NOMO-1 treated with dmso at 0.1 percent for 144 hours (cell line): ENCODE measurements around the gene TP73.

Source experiments
- DNase-seq: peaks from one replicate; lab custom pipeline; 2025; ENCODE audit not compliant: unreplicated experiment; lab: John Stamatoyannopoulos, UW

The TP73 gene

DNA sequence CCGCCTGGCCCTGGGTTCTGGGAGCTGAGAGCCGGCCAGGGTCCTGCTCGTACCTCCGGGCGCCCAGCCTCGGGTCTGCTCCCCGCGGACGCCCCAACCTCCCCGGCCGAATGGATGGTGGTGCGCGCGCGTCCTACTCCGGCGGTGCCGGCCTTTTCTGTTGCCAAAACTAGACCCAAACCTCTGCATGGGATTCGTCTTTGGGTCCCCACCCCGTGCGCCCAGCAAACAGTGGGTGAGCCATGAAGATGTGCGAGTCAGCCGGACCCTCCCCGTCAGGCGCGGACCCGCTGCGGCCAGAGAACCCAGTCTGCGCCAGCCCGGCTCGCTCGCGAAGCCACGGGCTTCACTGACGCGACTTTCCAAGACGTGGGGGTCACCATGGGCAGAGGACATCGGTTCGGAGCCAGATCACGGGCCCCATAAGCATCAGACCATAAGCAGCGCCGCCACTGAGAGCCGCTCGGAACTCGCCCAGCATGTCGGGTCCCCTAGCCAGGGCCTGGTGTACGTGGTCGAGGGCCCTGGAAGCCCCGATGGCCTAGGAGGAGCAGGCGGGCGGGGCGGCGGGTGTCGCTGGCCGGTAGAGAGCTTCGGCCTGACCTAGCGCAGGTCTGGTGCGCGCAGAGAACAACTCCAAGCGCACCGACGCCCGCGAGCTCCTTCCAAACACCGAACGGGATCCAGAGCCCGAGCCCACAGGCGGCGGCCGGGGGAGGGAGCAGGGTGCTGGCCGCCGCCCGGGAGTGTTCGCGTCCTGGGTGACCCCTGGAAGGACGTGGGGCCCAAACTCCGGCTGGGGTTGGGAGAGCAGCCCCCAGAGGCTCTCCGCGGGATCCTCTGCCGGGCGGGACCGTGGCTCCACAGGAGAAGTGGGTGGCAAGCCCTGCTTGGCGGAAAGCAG lies 1.0 kb upstream of the TP73 start:
- no peak for DNase-seq

DNA sequence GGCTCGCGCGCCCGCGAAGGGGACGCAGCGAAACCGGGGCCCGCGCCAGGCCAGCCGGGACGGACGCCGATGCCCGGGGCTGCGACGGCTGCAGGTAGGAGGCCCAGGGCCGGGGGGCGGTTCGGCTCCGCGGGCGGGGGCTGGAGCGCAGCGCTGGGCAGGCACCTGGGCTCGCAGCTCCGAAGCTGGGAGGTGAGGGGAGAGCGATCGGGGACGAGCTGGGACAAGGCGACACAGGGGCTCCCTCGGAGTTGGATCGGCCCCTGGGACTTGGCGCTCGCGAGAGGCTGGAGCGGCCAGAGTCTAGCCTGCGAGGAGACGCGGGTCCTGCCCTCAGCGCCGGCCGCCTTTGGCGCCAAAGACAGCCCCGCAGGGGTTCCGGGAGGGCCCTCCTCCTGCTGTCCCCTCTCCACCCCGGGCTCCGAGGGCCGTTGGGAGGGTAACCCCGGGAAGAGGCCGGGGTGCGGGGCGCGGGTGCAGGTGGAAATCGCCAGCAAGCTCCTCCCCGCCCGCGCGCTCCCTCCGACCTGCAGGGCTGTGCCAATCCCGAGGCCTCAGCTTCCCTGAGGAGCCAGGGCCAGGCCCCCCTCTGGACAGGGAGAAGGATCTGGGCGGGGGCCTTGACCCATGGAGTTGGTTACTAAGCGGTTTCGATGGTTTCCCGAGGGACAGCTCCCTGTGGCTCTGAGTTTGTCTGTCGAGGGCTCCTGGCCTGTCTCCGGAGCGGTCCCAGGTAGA lies 401 bp downstream of the TP73 start:
- no peak for DNase-seq

DNA sequence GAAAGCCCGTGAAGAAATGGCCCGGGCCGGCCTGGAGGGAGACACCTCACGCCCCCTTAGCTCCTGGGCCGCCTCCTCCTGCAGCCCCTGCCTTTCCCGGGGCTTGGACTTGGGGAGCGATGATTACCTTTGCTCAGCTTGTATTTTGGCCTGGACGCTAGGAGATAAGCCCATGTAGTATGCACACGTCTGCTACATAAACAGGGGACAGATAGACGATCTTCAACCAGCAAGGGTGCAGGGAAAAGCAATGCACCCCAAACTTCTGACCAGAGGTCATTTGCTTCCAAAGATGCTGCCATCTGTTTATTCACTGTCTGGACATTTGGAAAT lies 936 bp downstream of the TP73 start:
- no peak for DNase-seq

DNA sequence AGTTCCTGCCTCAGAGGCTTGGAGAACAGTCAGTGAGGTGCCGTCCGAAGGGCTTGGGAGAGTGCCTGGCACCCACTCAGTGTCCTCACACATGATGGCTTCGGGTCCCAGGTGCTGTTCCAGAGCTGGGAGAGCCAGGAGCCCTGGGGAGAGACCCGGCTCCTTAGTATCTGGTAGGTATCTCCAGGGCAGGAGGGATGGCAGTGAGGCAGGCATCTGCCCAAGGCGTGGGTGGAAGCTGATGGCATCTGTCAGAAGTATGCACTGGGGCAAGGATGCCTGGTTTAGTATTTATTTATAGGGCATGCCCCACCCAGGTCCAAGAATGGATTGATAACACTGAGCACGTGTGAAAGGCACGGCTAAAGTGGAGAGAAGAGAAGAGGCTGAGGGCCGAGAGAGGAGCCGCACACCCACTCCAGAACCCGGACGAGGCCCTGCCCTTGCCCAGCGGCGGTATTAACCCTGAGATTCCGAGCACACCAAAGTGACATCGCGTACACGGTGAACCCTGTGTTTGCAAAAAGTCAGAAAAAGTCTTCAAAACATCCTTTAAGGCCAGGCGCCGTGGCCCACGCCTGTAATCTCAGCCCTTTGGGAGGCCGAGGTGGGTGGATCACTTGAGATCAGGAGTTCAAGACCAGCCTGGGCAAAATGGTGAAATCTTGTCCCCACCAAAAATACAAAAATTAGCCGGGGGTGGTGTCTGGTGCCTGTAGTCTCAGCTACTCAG lies 2.4 kb downstream of the TP73 start:
- no peak for DNase-seq

DNA sequence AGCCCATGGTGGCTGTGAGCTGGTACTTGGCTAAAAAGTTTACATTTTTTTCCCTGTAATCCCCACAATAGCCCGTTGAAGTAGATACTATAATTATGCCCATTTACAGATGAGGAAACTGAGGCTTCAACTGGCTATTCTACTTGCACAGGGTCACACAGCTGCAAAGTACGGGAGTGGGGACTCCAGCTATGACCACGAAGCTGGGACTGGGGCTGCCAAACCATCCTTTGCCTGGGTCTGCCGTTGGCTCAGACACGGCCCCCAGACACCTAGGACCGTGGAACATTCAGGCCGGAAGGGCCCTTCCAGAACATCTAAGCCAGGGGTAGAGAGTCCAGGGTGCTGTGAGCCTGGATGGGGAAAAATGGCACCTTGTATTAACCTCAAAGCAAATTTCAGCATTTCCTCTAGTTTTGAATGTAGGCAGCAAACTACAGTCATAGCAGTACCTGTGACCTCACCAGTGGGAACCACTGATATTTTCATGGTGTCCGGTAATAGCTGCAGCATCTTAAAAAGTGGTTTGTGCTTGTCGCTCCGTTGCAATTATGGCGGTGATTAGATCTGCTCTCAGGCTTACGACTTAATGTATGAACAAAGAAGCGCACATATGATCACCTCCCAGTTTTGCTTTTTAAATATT lies 4.3 kb downstream of the TP73 start:
- no peak for DNase-seq

DNA sequence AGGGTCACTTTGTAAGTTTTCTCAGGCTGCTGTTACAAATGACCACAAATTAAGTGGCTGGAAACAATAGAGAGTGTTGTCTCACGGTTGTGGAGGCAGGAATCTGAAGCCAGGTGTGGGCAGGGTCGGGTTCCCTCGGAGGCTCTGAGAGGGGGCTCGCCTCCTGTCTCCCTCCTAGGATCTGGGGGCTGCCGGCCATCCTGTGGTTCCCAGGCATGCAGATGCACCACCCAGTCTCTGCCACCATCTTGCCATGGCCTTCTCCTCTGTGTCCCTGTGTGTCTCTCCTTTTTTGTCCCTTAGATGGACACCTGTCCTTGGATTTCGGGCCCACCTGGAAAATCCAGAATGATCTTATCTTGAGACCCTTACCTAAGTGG lies 4.8 kb downstream of the TP73 start:
- no peak for DNase-seq

DNA sequence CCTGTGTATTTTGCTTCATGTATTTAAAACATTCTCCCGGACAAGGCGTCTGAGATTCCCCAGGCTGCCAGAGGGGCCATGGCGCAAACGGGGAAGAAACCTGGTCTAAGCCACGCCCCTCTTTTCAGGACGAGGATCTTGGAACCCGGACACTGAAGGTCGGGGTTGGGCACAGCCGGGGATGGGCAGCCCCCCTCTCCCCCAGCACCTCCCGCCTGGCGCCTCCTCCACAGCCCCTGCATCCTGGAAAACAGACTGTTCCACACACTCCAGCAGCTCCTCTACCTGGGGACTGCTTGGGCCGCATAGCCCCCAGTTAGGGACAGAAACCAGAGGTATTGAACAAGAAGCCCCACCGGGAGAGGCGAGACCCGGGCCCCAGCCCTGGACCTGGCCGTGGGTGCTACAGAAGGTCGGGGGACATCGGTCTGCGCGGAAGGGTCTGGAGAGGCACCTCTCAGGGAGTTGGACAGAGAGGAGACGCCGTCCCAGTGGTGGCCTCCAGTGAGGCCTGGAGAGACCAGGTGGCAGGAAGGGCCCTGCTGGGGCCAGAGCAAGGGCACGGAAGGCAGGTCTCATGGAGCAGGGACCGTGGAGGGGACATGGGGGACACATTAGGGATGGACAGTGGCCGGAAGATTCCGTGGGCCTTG lies 5.4 kb downstream of the TP73 start:
- no peak for DNase-seq

DNA sequence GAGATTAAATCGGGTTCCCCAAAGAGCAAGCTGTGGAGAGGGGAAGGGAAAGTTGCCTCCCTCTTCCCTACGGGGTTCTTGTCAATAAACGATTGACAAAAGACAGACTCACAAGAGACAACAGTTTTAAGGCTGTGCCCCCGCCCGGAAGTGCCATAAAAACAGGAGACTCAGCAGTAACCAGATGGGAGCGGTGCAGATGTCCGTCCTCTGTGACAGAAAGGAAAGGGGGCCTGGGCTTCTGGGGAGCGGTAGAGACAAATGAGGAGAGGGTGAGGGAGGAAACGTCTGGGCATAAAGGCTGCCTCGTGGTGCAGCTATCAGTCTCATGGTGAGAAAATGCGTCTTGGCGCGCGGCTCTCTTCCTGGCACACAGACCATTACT lies 5.9 kb downstream of the TP73 start:
- no peak for DNase-seq

DNA sequence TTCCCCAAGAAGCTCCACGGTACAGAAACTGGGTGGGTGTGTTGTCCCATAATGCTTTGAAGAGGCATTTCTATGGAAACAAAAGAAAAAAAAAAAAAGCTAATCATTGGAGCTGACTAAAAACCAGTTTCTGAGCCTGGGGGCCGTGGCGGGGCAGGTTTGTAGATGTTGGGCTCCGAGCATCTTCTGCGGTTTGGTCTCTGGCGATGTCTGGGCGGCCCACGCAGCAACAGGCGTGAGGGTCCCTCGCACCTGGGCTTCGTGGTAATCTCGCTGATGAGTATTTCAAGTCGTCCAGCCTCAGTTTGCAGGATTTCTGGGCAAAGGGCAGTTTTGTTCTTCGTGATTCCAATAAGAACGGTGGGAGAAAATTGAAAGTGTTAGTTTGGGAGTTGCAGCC lies 6.8 kb downstream of the TP73 start:
- no peak for DNase-seq

DNA sequence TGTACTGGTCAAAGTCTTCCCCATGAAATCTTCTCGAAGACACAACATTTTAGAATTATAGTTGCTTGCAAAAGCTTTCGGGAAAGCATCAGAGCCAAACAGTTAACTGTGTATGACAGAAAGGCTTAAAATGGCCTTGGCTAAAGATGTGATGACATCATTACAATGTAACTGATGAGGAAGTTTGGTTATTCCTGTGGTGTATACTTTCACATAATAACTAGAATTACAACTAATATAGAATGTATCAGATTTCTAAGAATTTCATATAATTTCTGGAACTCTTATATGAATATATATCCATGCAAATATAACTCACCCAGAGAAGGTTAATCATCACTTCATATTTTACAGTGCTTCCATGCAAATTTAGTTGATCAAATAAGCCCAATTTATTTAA lies 8.4 kb downstream of the TP73 start:
- no peak for DNase-seq

DNA sequence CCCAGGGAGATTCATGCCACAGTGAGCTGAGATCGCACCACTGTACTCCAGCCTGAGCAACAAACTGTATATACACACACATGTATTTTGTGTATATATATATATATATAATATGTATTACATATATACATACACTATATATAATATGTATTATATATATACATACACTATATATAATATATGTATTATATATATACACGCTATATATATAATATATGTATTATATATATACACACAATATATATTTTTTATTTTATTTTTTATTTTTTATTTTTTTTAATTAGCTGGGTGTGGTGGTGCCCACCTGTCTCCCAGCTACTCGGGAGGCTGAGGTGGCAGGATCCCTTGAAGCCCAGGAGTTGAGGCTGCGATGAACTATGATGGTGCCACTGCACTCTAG lies 9.3 kb downstream of the TP73 start:
- no peak for DNase-seq

DNA sequence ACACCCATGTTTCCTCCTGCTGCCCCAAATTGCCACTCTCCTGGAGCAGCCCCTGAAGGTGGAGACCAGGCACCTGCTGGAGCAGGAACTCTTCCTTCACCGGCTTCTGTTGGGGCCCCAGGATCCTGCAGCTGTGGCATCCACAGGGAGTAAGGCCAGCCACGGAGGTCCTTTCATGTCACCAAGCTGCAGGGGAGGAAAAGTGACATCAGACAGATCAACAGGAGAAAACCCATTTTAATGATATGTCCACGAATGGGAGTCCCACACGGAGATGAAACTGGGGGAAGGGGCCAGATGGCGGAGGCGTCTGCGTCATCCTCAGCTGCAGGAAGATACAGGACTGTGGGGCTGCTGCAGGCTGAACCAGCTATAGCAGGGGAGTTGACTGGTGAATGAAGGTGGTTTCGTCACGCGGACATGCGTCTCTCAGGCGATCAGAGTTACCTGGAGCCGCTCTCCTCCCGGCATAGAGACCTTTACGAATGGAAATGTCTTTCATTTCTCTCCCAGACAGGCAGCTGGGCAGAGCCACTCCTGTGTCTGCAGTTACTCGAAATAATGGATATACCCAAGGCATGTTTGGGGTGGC lies 9.9 kb downstream of the TP73 start:
- no peak for DNase-seq

DNA sequence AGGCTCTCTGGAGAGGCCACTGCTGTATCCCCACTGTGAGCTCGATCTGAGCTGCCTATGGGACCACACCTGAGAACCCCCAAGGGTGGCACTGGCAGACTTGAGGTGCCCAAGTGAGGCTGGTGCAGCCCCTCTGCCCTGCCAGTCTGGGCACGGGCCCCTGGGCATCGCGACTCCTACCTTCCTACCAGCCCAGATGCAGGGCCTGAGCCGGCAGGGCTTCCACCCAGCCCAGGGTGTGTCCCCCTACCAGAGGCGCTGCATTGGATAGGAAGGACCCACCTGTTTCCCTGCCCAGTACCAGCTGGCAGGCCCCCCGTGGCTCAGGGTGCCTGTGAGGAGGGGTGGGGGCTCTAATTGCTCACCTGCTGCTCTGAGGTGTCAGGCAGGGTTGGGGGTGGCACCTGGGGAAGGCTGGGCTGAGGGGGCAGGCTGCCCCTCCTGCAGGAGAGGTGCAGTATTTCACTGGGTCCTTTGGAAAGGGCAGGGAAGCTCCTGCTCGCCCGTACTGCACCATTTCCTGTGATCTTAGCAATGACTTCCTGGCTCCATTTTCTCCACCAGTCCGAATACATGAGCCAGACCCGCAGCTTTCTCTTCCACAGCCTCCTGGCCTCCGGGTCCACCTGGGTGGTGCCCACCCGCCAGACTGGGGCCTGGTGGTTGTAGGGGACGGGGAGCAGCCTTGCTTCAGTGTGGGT lies 11.8 kb downstream of the TP73 start:
- DNase-seq: no peak

DNA sequence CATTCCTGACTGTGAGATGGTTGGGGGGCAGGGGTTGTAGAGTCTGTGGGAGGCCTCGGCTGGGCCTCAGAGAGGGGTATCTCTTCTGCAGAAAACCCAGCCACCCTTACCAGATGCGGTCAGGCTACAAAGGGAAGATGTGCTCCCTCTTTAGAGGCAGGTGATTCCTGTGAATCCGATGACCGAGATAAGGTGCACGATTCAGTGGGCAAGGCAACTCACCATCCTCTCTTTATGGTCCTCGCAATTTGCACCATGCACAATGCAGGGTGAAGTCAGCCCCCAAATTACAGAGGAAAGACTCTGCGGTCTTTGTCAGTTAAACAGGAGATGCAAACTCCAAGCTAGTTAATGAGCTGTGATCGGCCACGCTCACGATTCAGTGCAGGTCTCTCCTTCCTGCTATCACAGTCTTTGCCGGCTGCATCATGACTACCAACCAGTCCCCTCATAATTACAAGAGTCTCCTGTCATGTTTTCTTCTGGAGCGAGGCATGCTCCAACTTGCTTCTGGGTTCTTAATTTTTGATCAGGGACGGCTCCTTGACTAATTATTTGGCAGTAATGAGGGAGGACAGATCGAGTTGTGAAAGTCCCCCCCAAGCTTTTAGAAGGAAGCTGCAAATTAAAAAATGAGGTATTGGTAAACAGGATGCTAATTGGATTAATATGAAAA lies 12.5 kb downstream of the TP73 start:
- DNase-seq: no peak

DNA sequence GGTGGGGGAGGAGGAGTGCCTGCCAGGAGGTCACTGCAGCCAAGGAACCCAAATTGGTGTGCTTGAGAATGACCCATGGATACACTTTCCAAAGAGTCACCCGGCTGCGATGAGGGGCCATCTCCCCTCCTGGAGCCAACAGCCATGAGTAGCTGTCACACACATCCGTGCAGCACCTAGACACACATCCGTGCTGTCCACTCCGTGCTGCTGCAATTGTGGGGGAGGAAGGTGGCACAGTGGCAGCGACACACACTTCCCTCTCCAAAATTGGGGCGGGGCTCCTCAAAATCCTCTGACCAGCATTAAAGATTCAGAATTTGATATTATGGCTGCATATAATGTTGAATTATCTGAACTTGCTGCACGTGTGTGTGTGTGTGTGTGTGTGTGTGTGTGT lies 15.8 kb downstream of the TP73 start:
- no peak for DNase-seq

DNA sequence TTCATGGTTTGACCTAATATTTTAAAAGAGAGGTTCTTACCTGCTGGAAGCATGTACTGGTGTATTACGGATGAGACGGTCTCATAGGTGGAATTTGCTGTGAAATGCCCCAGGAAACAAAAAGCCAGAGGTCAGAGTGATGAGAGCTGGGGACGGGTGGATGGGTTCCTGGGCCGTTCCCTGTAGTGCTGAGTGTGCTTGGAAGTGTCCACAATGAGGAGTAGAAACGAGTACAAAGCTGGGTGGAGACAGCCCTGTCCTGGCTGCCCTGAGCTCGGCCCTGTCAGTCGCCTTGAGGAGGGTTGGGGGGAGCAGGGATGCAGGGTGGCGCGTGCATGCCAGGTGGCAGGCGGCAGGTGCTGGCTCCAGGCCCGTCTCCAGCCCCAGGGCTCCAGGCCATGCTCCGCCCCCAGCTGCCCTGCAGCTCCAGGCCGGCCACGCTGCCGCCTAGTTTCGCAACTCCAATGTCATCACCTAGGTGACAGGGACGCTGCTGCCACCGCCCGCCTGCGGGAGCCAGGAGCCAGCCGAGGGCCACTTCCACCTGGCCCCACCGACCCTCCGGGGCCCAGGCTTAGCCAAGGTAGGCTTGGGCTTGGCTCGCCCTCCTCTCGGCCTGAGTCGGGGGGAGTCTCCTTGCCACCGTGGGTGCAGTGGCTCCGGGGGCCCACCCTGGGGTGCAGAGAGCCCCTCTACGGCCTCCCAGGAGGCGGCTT lies 16.4 kb downstream of the TP73 start:
- peak; percentile 79 for DNase-seq

DNA sequence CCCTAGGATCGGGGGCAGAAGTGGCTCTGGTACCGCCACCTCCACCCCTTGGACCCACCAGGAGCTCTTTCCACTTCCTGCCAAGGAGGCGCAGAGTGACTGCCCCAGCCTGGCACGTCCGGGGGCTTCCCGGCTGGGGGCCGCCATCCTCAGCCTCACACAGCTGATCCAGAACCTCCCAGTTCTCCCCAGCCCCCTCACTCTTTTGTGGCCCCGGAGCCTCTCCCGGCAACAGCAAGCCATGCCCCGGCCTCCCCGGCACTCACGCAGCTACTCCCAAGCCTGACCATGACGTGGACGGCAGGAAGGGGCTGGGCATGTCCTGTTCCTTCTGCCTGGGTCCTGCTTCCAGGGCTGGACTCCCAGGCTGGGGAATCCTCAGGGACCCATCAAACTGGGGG lies 17.1 kb downstream of the TP73 start:
- no peak for DNase-seq

DNA sequence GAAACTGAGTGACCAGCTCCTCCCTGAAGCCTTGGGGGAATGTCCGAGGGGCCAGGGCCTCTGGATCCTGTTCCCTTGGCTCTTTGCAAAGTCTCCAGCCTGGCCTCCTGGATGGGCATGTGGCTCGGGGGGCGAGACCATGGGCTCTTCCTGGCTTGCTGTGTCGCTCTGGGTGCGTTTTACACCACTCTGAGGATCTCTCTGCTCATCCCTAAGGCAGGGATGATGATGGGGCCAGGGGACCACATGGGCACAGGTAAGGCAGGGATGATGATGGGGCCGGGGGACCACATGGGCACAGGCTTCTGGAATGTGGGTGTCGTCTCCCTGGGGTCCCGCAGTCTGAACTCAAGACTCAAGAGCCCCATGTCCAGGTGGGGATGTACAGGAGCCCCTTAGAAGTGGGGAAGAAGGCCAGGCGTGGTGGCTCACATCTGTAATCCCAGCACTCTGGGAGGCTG lies 17.7 kb downstream of the TP73 start:
- no peak for DNase-seq

DNA sequence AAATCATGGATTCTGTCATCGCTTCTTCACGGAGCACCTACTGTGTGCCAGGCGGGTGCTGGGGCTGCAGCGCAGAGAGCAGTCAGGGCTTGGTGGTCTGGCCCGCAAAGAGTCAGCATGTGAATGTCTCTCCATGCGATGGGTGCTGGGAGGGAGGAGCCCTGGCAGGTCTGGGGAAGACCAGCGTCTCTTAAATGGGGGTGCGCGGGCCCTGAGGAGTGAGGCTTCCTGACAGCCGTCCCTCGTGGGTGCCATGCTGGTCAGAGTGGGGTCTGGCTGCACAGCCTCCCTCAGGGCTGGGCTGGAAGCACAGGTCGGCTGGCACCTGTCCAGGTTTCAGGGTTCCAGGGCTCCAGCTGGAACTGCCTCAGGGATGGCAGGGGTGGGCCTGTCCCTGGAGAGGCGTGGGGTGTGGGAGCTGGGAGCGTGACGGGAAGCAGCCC lies 18.5 kb downstream of the TP73 start:
- no peak for DNase-seq
